ENCODE results near the gene PCDHGA7.
"Not testable (repeated sequence)": the region's sequence is repeated elsewhere in the genome, so short reads cannot be mapped to it uniquely, and the experiment has no call there.

Gene PCDHGA7

DNA sequence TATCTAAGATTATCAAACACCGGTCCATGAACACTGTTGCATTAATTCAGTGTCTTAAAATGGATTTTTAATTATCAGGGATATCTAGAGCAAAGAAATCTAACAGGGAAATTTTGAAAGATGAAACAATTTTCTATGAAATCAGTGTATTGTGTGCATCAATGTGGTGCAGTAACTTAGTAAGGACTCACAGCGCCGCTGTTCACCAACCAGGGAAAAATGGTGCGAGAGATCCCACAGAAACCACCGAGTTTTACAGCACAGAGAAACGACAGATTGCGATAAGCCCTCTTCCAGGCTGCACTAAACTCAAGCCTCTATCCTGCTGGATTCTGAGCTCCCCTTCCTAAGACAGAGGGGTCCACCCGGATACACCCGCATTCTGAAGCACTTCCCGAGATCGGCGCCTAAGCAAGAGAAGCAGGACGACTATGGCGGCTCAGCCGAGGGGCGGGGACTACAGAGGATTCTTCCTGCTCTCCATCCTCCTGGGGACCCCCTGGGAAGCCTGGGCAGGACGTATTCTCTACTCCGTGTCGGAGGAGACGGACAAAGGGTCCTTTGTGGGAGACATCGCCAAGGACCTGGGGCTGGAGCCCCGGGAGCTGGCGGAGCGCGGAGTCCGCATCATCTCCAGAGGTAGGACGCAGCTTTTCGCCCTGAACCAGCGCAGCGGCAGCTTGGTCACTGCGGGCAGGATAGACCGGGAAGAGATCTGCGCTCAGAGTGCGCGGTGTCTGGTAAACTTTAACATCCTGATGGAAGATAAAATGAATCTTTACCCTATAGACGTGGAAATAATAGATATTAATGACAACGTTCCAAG is at the start of gene PCDHGA7:
Gene PCDHGA7, plus strand, starts transcription at position 274 of the 826 bp plus-strand sequence. Its CDS starts 158 bp downstream, at position 432.
- no peak for DNase-seq (ENCODE audit: low spot score)

- no peak for DNase-seq (ENCODE audit: low spot score)
These were observed 43.8 kb upstream of the PCDHGA7 start, which contains the start of gene PCDHGA2 for GRCh38 chr5:141338538-141339306. PCDHGA2 (plus strand) TSS chr5:141338760.

- not testable (repeated sequence) for DNase-seq (ENCODE audit: low spot score)
These were observed 41.7 kb upstream of the PCDHGA7 start for GRCh38 chr5:141340781-141341354.

DNA sequence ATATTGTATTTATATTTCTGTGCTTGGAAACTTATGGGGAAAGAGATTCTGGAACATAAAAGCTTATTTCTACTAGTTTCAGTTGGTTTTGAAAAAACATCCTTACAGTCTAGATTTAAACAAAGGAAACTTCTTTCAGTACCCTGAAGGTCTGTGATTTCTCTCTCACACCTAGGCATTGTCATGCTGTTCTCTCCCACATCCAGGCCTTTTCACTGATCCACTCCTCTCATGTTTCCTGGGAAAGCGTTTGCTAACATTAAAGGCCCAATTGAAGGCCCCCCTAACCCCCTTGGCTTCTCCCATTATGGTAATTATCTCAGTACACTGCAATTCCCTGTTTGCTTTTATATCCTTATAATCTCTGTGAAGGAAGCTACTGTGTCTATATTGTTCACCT is 39.8 kb upstream of the PCDHGA7 start:
- no peak for DNase-seq (ENCODE audit: low spot score)

- DNase-seq (ENCODE audit: low spot score): no peak
These were observed 39.1 kb upstream of the PCDHGA7 start, which contains the start of gene PCDHGA3 for GRCh38 chr5:141343242-141343952. PCDHGA3 (plus strand) TSS chr5:141343829; CDS start chr5:141344034, 205 bp downstream.

DNA sequence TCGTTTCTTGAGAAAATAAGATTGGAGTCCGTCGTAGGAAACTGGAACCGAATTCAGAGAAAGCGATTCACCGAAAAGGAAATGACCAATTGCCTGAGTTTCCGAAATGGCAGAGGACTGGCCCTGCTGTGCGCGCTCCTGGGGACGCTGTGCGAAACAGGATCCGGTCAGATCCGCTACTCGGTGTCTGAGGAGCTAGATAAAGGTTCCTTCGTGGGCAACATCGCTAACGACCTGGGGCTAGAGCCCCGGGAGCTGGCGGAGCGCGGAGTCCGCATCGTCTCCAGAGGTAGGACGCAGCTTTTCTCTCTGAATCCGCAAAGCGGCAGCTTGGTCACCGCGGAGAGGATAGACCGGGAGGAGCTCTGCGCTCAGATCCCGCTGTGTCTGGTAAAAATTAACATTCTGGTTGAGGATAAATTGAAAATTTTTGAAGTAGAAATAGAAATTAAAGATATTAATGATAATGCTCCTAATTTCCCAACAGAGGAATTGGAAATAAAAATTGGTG is 38.5 kb upstream of the PCDHGA7 start:
- DNase-seq (ENCODE audit: low spot score): no peak

- no peak for DNase-seq (ENCODE audit: low spot score)
These were observed 37.2 kb upstream of the PCDHGA7 start for GRCh38 chr5:141345327-141345726.

GRCh38 chr5:141346017-141346416 is 36.5 kb upstream of the PCDHGA7 start:
- DNase-seq (ENCODE audit: low spot score): not testable (repeated sequence)

- DNase-seq (ENCODE audit: low spot score): no peak
These were observed 32.5 kb upstream of the PCDHGA7 start, which contains the start of gene PCDHGB1 for GRCh38 chr5:141349917-141350619. PCDHGB1 (plus strand) TSS chr5:141350099; CDS start chr5:141350261, 162 bp downstream.

GRCh38 chr5:141351591-141351990 is 31.0 kb upstream of the PCDHGA7 start:
- DNase-seq (ENCODE audit: low spot score): no peak

GRCh38 chr5:141354900-141355469 is 27.6 kb upstream of the PCDHGA7 start, which contains the start of gene PCDHGA4:
PCDHGA4 (plus strand) TSS chr5:141355021; CDS start chr5:141355108, 87 bp downstream.
- no peak for DNase-seq (ENCODE audit: low spot score)

DNA sequence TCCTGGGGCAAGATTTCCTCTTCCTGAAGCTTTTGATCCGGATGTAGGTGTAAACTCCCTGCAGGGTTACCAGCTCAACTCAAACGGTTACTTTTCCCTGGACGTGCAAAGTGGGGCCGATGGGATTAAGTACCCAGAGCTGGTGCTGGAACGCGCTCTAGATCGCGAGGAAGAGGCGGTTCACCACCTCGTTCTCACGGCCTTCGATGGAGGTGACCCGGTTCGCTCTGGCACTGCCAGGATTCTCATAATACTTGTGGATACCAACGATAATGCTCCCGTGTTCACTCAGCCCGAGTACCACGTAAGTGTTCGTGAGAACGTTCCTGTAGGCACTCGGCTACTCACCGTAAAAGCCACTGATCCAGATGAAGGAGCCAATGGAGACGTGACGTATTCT is 26.9 kb upstream of the PCDHGA7 start:
- DNase-seq (ENCODE audit: low spot score): no peak

GRCh38 chr5:141356133-141356532 is 26.4 kb upstream of the PCDHGA7 start:
- DNase-seq (ENCODE audit: low spot score): no peak

- no peak for DNase-seq (ENCODE audit: low spot score)
These were observed 25.6 kb upstream of the PCDHGA7 start for GRCh38 chr5:141356950-141357349.

DNA sequence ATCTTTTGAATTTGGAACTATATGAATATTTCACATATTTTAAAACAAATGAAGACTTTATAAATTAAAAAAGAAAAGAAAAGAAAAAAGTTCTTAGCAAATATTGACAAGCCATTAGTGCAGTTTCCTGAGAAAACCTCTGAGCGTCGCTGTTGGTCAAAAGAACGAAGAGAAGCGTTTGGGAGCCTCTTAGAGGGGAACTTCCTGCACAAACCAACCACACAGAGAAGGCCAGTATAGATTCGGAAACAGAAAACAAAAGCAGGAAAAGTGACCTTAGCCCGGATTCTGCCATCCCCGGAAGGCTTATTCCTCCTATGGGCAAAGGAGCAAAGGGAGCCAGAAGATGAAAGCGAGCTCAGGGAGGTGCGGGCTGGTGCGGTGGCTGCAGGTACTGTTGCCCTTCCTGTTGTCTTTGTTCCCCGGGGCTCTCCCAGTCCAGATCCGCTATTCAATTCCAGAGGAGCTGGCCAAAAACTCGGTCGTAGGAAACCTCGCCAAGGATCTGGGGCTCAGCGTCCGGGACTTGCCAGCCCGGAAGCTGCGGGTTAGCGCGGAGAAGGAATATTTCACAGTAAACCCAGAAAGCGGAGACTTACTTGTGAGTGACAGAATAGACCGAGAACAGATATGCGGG is 22.6 kb upstream of the PCDHGA7 start, which contains the start of gene PCDHGB2:
Gene PCDHGB2, plus strand, starts transcription at position 205 of the 637 bp plus-strand sequence. Its CDS starts 142 bp downstream, at position 347.
- DNase-seq (ENCODE audit: low spot score): peak; percentile 21

GRCh38 chr5:141360685-141361084 is 21.9 kb upstream of the PCDHGA7 start:
- DNase-seq (ENCODE audit: low spot score): no peak

GRCh38 chr5:141362719-141363118 is 19.8 kb upstream of the PCDHGA7 start:
- DNase-seq (ENCODE audit: low spot score): no peak

DNA sequence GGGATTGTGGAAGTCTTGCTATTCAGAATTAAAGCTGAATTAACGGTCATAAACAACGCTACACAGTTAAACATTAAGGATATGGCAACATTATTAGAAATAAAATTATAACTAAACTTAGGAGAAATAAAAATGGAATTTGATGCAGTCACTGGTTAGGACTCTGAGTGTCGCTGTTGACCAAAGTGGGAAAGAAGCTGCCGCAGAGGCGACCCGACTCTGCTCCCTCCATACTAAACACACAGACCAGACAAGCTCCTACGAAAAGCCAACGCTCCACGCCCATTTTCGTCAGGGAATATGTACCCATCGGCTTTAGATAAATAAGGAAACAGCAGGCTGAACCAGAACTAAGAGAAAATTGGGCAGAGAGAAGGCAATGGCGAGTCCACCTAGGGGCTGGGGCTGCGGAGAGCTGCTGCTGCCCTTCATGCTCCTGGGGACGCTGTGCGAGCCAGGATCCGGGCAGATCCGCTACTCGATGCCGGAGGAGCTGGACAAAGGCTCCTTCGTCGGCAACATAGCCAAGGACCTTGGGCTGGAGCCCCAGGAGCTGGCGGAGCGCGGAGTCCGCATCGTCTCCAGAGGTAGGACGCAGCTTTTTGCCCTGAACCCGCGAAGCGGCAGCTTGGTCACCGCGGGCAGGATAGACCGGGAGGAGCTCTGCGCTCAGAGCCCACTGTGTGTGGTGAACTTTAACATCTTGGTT is 18.4 kb upstream of the PCDHGA7 start, which contains the start of gene PCDHGA5:
Gene PCDHGA5, plus strand, starts transcription at position 211 of the 709 bp plus-strand sequence. Its CDS starts 169 bp downstream, at position 380.
- DNase-seq (ENCODE audit: low spot score): no peak

Data from LoVo (cell line).